ENCODE measurements around the gene MALRD1.

MALRD1 gene

GRCh38 chr10:19226025-19226424 is 177.4 kb downstream of the MALRD1 start:
- no peak for DNase-seq (ENCODE audit: low read depth in 2 of 2)

- no peak for DNase-seq (ENCODE audit: low read depth in 2 of 2)
These were observed 182.4 kb downstream of the MALRD1 start for GRCh38 chr10:19231034-19231433.

DNA sequence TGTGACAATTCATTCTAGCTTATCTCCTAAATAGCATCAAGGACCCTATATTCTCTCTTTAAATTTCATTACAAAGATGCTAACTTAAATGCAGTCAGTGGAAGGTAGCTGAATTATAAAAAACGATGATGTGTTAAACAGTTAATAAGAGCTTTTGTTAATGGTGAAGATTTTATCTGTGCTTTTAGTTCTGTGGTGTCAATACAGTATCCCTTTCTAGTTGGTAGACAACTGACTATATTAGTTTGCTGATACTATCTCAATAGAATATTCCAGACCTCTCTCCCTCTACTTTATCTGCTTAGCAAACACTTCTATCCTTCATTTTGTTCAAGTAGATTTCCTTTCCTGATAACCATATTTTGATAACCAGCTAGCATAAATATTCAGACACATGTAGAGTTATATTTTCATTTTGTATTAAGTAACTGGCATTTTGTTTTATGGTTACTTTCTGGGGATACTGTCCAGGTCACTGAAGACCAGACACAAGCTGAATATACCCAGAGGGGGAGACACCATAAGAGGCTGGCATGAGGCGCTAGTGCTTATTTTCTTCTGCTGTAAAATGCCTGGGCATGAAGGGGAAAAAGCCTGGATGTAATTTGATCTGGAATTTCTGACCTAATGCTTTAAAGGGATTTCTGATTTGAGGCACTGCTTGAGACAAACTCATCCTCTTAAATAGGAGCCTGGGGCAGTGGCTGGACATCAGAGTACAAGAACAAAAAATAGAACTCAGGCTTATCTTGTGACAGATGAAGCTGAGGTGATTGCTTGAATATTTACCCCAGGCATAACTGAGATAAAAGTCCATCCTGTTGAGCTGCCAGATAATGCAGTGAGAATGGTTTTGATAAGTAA is 197.5 kb downstream of the MALRD1 start:
- no peak for DNase-seq (ENCODE audit: low read depth in 2 of 2)

DNA sequence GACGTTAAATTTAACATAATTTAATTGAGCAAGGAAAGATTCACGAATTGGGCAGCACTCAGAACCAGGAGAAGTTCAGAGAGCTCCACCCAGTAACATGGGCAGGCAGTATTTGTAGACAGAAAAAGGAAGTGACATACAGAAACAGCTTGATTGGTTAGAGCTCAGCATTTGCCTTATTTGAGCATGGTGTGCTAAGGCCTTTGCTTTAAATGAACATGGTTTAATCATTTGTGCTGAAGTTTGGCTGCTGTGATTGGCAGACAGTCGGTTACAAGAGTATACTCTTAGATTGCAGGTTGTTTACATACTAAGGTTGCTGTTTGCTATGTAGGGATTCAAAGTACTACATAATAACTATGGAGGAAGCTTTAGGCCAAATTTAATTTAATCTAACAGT is 199.2 kb downstream of the MALRD1 start:
- no peak for DNase-seq (ENCODE audit: low read depth in 2 of 2)

DNA sequence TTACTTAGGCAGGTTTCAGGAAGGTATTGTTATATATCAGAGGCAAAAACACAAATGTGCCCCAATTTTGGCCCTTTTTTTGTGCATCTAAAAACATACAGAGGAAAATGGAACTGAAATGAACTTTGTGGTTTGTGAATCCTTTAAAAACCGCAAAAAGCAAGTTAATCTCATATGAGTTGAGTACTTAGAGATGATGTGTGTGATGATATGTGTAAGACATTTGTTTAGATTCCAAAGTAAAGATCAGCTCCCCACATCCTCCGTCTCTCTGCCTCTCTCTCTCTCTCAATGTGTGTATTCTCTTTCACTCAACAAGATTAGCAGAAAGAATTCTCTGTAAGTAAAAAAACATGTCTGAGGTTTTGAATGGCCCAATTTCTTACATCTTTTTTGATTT is 201.9 kb downstream of the MALRD1 start:
- no peak for DNase-seq (ENCODE audit: low read depth in 2 of 2)

- DNase-seq (ENCODE audit: low read depth in 2 of 2): no peak
These were observed 203.9 kb downstream of the MALRD1 start for GRCh38 chr10:19252531-19252930.

GRCh38 chr10:19256331-19256730 is 207.7 kb downstream of the MALRD1 start:
- no peak for DNase-seq (ENCODE audit: low read depth in 2 of 2)

DNA sequence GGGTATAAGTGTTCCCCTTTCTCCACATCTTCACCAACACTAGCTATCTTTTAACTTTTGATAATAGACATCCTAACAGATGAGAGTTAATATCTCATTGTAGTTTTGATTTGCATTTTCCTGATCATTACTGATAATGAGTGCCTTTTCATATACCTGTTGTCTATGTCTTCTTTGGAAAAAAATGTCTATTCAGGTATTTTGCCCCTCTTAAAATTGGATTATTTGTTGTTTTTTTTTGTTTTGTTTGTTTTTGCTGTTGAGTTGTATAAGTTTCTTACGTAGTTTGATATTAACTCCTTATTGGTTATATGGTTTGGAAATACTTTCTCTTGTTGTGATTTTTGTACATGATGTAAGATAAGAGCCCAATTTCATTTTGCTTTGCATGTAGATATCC is 214.7 kb downstream of the MALRD1 start:
- no peak for DNase-seq (ENCODE audit: low read depth in 2 of 2)

DNA sequence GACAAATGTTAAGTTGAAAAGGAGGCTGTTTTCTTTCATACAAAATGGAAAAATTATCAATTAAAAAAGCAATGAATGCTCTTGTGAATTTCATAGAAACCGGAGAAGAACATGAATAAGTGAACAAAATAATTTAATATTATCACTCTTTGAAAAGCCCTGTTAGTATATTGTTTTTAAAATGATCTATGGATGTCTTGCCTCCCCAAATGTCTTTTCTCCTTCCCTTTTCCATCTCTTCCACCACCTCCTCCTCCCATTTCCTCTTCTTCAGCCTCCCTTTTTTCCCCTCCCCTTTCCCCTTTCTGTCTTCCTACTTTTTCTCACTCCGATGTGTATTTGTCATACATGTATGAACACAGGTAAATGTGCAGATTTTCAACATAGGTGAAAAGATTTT is 234.7 kb downstream of the MALRD1 start:
- no peak for DNase-seq (ENCODE audit: low read depth in 2 of 2)

GRCh38 chr10:19283786-19284185 is 235.2 kb downstream of the MALRD1 start:
- DNase-seq (ENCODE audit: low read depth in 2 of 2): no peak

- DNase-seq (ENCODE audit: low read depth in 2 of 2): no peak
These were observed 242.2 kb downstream of the MALRD1 start for GRCh38 chr10:19290770-19291169.

- no peak for DNase-seq (ENCODE audit: low read depth in 2 of 2)
These were observed 245.6 kb downstream of the MALRD1 start for GRCh38 chr10:19294233-19294632.

GRCh38 chr10:19299645-19300044 is 251.0 kb downstream of the MALRD1 start:
- no peak for DNase-seq (ENCODE audit: low read depth in 2 of 2)

DNA sequence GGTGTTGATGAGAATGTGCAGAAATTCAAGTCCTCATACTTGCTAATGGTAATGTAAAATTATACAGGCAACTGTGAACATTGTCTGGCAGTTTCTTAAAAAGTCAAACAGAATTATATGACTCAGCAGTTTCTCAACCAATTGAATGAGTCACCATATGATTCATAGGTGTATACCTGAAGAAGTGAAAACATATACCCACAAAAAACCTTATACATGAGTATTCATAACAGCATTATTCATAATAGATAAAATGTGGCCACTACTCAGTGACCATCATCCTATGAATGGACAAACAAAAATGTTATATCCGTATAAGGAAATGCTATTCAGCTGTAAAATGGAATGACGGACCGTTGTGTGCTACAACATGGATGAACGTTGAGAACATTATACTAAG is 253.5 kb downstream of the MALRD1 start:
- no peak for DNase-seq (ENCODE audit: low read depth in 2 of 2)

DNA sequence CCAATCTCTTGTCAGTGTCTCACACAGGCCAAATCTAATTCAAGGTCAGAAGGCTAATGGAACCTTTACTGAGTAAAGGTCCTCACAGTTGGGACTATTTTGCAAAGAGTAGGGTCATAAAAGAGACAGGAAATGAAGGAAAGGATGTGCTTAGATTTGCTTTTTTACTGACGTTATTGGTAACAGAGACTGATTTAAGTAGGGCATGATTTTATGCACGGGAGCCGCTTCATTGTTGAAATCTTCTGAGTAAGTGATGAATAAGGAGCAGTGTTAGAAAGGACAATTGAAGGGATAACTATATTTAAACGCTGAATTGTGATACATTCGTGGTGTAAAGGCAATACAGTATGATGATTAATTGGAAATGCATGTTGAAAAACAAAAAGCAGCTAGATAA is 261.5 kb downstream of the MALRD1 start:
- no peak for DNase-seq (ENCODE audit: low read depth in 2 of 2)

DNA sequence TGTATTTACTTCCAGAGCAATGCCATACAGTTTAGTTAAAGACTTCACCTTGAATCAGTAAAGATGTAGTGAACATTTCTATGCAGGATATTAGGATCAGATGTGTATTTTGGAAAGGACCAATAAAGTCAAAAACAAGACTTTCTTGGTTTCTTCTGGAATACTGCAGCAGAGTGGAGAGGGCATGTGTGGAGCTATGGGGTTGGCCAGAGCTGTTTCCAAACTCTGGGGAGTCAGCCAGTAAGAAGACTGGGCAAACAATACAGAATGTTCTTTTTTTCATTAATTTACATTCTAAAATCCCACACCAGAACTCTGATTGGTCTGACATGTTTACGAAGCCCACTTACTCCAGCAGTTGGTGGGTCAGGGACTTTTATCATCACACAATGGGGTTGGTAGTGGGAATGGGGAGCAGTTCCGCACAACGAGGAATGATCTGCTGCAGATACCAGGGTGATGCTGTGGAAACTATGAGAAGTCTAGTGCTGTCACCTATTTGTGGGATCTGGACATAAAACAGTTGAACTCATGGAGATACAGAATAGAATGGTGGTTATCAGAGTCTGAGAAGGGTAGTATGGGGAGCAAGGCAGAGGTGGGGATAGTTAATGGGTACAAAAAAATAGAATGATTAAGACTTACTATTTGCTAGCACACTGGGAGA is 267.7 kb downstream of the MALRD1 start:
- DNase-seq (ENCODE audit: low read depth in 2 of 2): no peak

DNA sequence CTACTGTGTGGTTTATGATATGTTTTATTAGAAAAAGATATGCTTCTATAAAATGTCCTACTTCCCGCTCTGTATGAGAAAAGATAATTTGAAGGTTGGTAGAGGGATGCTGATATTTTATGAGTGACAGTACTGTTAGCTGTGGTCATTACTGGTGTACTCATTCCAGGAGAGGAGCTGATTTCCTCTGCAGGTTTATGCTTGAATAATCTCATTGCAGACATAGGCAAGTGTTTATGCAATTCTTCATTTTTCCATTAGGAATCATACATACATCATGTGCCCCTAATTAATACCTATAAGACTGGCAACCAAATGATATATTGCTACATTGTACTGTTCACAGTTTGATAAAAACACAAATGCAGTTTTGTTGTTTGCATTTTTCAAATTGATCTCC is 269.4 kb downstream of the MALRD1 start:
- no peak for DNase-seq (ENCODE audit: low read depth in 2 of 2)

DNA sequence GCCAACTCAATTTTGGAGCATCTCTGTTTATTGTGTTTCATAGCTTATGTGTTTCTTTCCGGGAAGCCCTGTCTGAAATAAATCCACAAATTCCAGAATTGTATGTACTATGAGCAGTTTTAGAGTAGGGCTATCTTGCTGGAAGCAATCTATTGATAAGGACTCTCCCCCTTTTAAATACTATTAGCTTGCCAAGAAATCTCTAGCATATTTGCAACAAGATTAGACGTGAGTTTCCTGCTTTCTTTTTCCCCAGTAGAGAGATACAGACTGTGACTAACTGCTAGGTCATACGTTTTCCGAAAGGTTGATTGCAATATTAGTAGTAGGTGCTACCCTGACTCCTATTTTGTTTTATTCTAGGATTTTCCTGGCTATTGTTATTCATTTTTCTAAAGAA is 277.0 kb downstream of the MALRD1 start:
- DNase-seq (ENCODE audit: low read depth in 2 of 2): no peak

DNA sequence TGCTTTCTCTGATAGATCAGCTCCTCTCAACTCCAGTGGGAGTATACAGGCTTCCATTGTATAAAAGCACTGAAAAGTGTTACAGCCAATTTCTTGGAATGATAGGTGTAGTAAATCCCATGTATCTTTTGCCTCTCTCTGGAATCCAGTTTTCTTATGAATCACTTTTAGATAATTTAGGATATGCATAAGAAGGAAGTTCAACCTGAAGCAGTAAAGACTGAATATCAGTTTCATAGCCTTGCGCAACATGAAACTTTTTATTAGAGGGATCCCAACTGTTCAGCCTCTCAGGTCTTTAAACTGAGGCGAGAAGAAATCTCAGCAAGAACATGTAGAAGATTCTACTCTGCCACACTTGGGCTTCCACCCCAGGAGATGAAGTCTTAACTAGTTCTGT is 280.0 kb downstream of the MALRD1 start:
- no peak for DNase-seq (ENCODE audit: low read depth in 2 of 2)

DNA sequence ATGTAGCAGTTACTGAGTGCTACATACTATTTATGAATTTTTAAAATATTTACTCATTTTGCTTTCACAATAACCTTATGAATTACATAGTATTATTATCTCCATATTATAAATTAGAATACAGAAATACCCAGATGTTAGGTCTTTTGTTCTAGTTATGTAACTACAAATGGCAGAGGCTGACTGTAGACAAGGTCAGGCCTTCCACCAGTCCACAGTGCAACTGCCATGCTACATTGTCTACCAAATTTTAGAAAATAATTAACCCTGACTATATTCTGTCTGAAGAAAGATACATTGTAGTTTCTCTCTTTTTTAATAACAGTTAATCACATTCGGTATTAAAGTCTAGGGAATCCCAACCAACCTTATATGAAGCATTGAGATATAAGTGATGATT is 280.9 kb downstream of the MALRD1 start:
- no peak for DNase-seq (ENCODE audit: low read depth in 2 of 2)

DNA sequence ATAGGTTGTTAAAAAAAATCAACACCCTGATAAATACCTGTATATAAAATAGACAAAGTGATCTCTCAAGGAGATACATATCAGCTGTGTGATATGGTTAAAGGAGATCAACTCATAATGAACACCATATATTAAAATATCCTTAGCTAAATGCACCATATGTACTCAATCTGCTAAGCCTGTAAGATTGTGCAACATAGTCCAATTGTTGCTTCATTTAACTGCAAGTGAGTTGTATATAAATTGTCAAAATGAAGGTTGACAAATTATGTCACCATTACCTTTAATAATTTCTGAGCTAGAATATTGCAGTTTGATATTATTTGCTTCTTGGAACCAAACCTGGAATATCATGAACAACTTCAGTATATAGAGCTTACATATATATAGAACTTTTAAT is 283.7 kb downstream of the MALRD1 start:
- DNase-seq (ENCODE audit: low read depth in 2 of 2): no peak

DNA sequence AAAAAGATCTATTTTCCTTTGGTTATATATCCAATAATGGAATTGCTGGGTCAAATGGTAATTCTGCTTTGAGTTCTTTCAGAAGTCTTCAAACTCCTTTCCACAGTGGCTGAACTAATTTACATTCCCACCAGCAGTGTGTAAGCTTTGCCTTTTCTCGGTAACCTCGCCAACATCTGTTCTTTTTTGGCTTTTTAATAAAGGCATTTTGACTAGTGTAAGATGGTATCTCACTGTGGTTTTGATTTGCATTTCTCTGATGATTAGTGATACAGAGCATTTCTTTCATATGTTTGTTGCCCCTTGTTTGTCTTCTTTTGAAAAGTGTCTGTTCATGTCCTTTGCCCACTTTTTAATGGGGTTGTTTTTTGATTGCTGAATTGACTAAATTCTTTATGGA is 285.0 kb downstream of the MALRD1 start:
- no peak for DNase-seq (ENCODE audit: low read depth in 2 of 2)

DNA sequence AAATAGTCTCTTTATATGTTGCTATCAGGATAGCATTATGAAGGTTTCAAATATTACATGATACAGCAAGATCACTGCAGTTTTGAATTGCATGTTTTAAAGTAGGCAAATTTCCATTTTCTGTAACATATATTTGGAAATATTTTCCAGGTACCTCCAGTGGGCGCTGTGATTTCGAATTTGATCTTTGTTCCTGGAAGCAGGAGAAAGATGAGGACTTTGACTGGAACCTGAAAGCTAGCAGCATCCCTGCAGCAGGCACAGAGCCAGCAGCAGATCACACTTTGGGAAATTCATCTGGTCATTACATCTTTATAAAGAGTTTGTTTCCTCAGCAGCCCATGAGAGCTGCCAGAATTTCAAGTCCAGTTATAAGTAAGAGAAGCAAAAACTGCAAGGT is 299.0 kb downstream of the MALRD1 start:
- DNase-seq (ENCODE audit: low read depth in 2 of 2): no peak
